T-helper 2 cell treated with Interferon-gamma antibody and Interleukin-4, amounts not matched to agents 5 μg/mL and 100 μg/mL, for 36 hours (primary cell): ENCODE data around the gene ACACA.

Experiments
- DNase-seq: peaks from one replicate; pipeline ENCODE4 v3.0.0; 2021; ENCODE audit warnings: low spot score
- H3K27ac Mint-ChIP-seq: one replicate; pipeline ENCODE4 v1.8.0; 2021; ENCODE audit warnings: mild to moderate bottlenecking, mixed read lengths
- H3K27me3 Mint-ChIP-seq: one replicate; pipeline ENCODE4 v1.8.0; 2021; ENCODE audit warnings: low read depth, mixed read lengths
- H3K36me3 Mint-ChIP-seq: one replicate; pipeline ENCODE4 v1.8.0; 2021; ENCODE audit warnings: low read depth, mixed read lengths
- H3K4me1 Mint-ChIP-seq: one replicate; pipeline ENCODE4 v1.8.0; 2021; ENCODE audit warnings: low read depth, mixed read lengths
- H3K4me3 Mint-ChIP-seq: one replicate; pipeline ENCODE4 v1.8.0; 2022; ENCODE audit warnings: mild to moderate bottlenecking, moderate library complexity, mixed read lengths
- H3K9me3 Mint-ChIP-seq: one replicate; pipeline ENCODE4 v1.8.0; 2021; ENCODE audit warnings: mixed read lengths

Gene ACACA

GRCh38 chr17:37309051-37309450, 97.6 kb downstream of the ACACA start:
- H3K27me3 Mint-ChIP-seq = no peaks in the 10 kb centered on the region
- no peaks in the 10 kb centered on the region for H3K9me3 Mint-ChIP-seq
- no peak for DNase-seq
- H3K36me3 Mint-ChIP-seq = peaks cover 11% of the 10 kb centered on the region
- no peak overlapping the region for H3K4me3 Mint-ChIP-seq
- peaks cover 3% of the 10 kb centered on the region for H3K4me1 Mint-ChIP-seq
- H3K27ac Mint-ChIP-seq = no peak overlapping the region

- Mint-ChIP-seq H3K9me3 (no peaks in the 10 kb centered on the region), H3K4me1 (no peaks in the 10 kb centered on the region), H3K4me3 (no peak overlapping the region), H3K36me3 (no peaks in the 10 kb centered on the region), H3K27me3 (no peaks in the 10 kb centered on the region), H3K27ac (no peak overlapping the region)
- no peak for DNase-seq
Observed at GRCh38 chr17:37305406-37305905, 101.2 kb downstream of the ACACA start.

DNA sequence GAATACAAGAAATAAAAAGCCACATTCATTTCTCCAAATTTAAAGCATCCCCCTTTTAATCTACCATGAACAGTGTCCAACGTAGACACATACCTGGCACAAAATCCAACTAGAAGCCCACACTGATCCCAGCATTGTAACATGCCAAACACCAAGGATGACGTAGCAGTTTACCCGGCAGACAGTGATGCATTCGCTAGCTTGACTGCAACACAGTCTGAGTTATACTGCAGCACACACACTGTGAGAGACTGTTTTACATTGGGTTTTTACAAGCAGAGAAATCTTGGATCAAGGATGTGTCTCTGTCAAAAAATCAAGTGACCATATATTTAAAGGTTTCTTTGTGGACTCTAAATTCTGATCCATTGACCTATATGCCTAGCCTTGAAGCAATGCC, 105.3 kb downstream of the ACACA start:
- no peak for DNase-seq
- Mint-ChIP-seq H3K27ac (no peak overlapping the region), H3K4me3 (no peak overlapping the region), H3K9me3 (no peaks in the 10 kb centered on the region), H3K27me3 (no peaks in the 10 kb centered on the region), H3K36me3 (peaks cover 2% of the 10 kb centered on the region), H3K4me1 (no peaks in the 10 kb centered on the region)

DNA sequence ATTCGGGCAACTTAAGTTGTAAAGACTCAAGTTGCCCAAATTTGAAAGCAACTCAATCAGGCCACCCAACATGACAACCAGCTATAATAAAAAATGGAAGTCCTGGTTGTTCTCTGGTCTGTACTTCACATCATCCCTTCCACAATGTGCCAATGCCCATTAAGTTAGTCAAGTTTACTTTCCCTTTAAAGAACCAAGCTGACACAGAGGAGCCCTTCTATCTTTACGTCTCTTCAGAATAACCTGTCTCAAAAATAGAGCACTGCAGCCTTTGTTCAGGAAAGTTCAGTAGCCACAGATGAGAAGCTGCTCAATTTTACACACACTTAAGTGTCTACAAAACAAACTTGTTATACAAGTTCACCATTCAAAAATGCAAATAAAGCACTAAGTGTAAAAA, 106.0 kb downstream of the ACACA start:
- DNase-seq = no peak
- Mint-ChIP-seq H3K36me3 (peaks cover 2% of the 10 kb centered on the region), H3K4me3 (no peak overlapping the region), H3K4me1 (no peaks in the 10 kb centered on the region), H3K9me3 (no peaks in the 10 kb centered on the region), H3K27me3 (no peaks in the 10 kb centered on the region), H3K27ac (no peak overlapping the region)

GRCh38 chr17:37299257-37299980, 107.2 kb downstream of the ACACA start:
- no peak for DNase-seq
- peaks cover 2% of the 10 kb centered on the region for H3K36me3 Mint-ChIP-seq
- H3K4me3 Mint-ChIP-seq = no peak overlapping the region
- H3K9me3 Mint-ChIP-seq = no peaks in the 10 kb centered on the region
- no peak overlapping the region for H3K27ac Mint-ChIP-seq
- no peaks in the 10 kb centered on the region for H3K27me3 Mint-ChIP-seq
- H3K4me1 Mint-ChIP-seq = peaks cover 2% of the 10 kb centered on the region

GRCh38 chr17:37295888-37296287, 110.7 kb downstream of the ACACA start:
- Mint-ChIP-seq H3K4me1 (peaks cover 7% of the 10 kb centered on the region), H3K27me3 (no peaks in the 10 kb centered on the region)

GRCh38 chr17:37294888-37295287, 111.7 kb downstream of the ACACA start:
- H3K9me3 Mint-ChIP-seq = no peaks in the 10 kb centered on the region
- no peak for DNase-seq
- peaks cover 2% of the 10 kb centered on the region for H3K36me3 Mint-ChIP-seq
- H3K27me3 Mint-ChIP-seq = no peaks in the 10 kb centered on the region
- no peak overlapping the region for H3K27ac Mint-ChIP-seq
- peaks cover 7% of the 10 kb centered on the region for H3K4me1 Mint-ChIP-seq
- no peak overlapping the region for H3K4me3 Mint-ChIP-seq

More at GRCh38 chr17:37295888-37296287, 110.7 kb downstream of the ACACA start:
- DNase-seq = no peak
- Mint-ChIP-seq H3K9me3 (no peaks in the 10 kb centered on the region), H3K27ac (no peak overlapping the region), H3K4me3 (no peak overlapping the region), H3K36me3 (peaks cover 2% of the 10 kb centered on the region)

- DNase-seq = no peak
- H3K27ac Mint-ChIP-seq = no peak overlapping the region
- H3K4me3 Mint-ChIP-seq = no peak overlapping the region
- H3K36me3 Mint-ChIP-seq = peaks cover 2% of the 10 kb centered on the region
- H3K27me3 Mint-ChIP-seq = no peaks in the 10 kb centered on the region
- peaks cover 7% of the 10 kb centered on the region for H3K4me1 Mint-ChIP-seq
- H3K9me3 Mint-ChIP-seq = no peaks in the 10 kb centered on the region
Observed at GRCh38 chr17:37293770-37294169, 112.9 kb downstream of the ACACA start.

- Mint-ChIP-seq H3K4me1 (peaks cover 12% of the 10 kb centered on the region), H3K4me3 (no peak overlapping the region), H3K36me3 (peaks cover 2% of the 10 kb centered on the region), H3K27ac (no peak overlapping the region), H3K9me3 (no peaks in the 10 kb centered on the region), H3K27me3 (no peaks in the 10 kb centered on the region)
- DNase-seq = no peak
Observed at GRCh38 chr17:37292429-37293139, 114.1 kb downstream of the ACACA start.

- Mint-ChIP-seq H3K4me1 (peaks cover 13% of the 10 kb centered on the region), H3K4me3 (no peak overlapping the region), H3K27me3 (no peaks in the 10 kb centered on the region), H3K36me3 (peaks cover 2% of the 10 kb centered on the region), H3K9me3 (no peaks in the 10 kb centered on the region), H3K27ac (no peak overlapping the region)
- DNase-seq = no peak
Observed at GRCh38 chr17:37291351-37291750, 115.3 kb downstream of the ACACA start.

DNA sequence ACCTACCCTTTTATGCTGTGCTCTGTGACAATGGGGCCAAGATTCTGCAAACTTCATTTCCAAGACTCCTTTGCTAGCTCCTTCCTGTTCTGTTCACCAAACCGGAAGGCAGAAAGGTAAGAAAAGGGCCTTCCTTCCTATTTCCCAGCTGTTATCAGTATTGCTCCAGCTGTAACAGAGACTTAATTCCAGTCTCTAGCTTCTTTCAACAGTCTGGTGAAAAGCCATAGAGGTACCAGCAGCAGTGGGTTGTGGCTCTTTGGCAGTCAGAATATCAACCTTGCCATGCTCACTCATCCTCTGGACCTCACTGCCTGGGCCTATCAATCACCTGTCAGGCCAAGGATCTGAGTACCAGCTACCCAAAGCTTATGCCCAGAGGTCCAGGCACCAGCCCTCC, 120.2 kb downstream of the ACACA start:
- H3K4me3 Mint-ChIP-seq = no peak overlapping the region
- peaks cover 21% of the 10 kb centered on the region for H3K36me3 Mint-ChIP-seq
- H3K27ac Mint-ChIP-seq = no peak overlapping the region
- DNase-seq = no peak
- H3K9me3 Mint-ChIP-seq = no peaks in the 10 kb centered on the region
- H3K27me3 Mint-ChIP-seq = no peaks in the 10 kb centered on the region
- H3K4me1 Mint-ChIP-seq = peaks cover 14% of the 10 kb centered on the region

GRCh38 chr17:37284191-37284590, 122.4 kb downstream of the ACACA start:
- peaks cover 24% of the 10 kb centered on the region for H3K36me3 Mint-ChIP-seq
- H3K27ac Mint-ChIP-seq = peak overlapping the region; percentile 57
- DNase-seq = no peak
- no peaks in the 10 kb centered on the region for H3K27me3 Mint-ChIP-seq
- no peak overlapping the region for H3K4me3 Mint-ChIP-seq
- no peaks in the 10 kb centered on the region for H3K9me3 Mint-ChIP-seq
- H3K4me1 Mint-ChIP-seq = peaks cover 14% of the 10 kb centered on the region

DNA sequence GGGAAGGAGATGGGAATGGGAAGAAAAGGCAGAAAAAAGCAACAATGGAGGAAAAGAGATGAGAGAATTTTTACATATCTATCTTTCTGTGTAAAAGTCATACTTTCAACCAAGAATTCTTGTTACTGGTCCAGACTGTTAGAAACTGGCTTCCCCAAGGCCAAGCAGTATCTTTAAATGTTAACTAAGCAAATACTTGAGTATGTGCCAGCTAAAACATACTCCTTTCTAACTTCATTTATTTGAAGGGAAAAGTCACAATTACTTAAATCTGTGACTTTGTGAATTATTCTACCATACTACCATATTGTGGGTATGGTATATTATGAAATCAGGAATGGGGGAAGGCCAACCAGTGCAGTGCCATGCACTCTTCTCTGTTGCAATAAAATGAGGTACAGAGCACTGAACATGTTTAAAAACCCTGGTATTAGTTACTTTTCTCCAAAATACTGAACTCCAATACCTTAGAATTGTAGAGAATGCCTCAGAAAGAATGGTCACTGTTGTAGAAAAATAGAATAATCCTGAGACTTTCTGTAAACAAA, 123.1 kb downstream of the ACACA start:
- H3K36me3 Mint-ChIP-seq = peaks cover 24% of the 10 kb centered on the region
- H3K27ac Mint-ChIP-seq = no peak overlapping the region
- H3K4me3 Mint-ChIP-seq = no peak overlapping the region
- no peaks in the 10 kb centered on the region for H3K9me3 Mint-ChIP-seq
- H3K4me1 Mint-ChIP-seq = peaks cover 13% of the 10 kb centered on the region
- H3K27me3 Mint-ChIP-seq = no peaks in the 10 kb centered on the region
- DNase-seq = no peak

- H3K4me3 Mint-ChIP-seq = no peak overlapping the region
- H3K27ac Mint-ChIP-seq = no peak overlapping the region
- no peaks in the 10 kb centered on the region for H3K9me3 Mint-ChIP-seq
- H3K36me3 Mint-ChIP-seq = peaks cover 36% of the 10 kb centered on the region
- peaks cover 15% of the 10 kb centered on the region for H3K4me1 Mint-ChIP-seq
- no peak for DNase-seq
- no peaks in the 10 kb centered on the region for H3K27me3 Mint-ChIP-seq
Observed at GRCh38 chr17:37280841-37281240, 125.8 kb downstream of the ACACA start.
